Neural progenitor cell (in vitro differentiated cells): ENCODE measurements around the gene SCAPER. TPM values are rescaled to one million over a fixed set of nuclear protein-coding genes. Genes with fewer than 3 reads are reported as not detected.

Experiments
- DNase-seq: peaks from one replicate; pipeline ENCODE4 v3.0.0-alpha.2; 2016; ENCODE audit warnings: low spot score
- H2AFZ ChIP-seq: fragments of 200-600 bp; sonication (generic); replicated peaks from 2 replicates; pipeline ENCODE4 v1.6.1; 2016; ENCODE audit warnings: antibody characterized with exemption
- H3F3A ChIP-seq: fragments of 200-600 bp; sonication (generic); 2 replicates; pipeline ENCODE4 v1.6.1; 2016; ENCODE audit warnings: antibody characterized with exemption, low read depth
- H3K27ac ChIP-seq: fragments of 200-600 bp; sonication (generic); 2 replicates; pipeline ENCODE4 v1.5.1; 2016; ENCODE audit warnings: mild to moderate bottlenecking
- H3K27me3 ChIP-seq: fragments of 200-600 bp; sonication (generic); 2 replicates; pipeline ENCODE4 v1.6.1; 2016; ENCODE audit warnings: mild to moderate bottlenecking, moderate library complexity
- H3K36me3 ChIP-seq: fragments of 200-600 bp; sonication (generic); 2 replicates; pipeline ENCODE4 v1.5.1; 2016
- H3K4me1 ChIP-seq: fragments of 200-600 bp; sonication (generic); 2 replicates; pipeline ENCODE4 v1.6.1; 2016; ENCODE audit warnings: mixed run types
- H3K4me2 ChIP-seq: fragments of 200-600 bp; sonication (generic); 2 replicates; pipeline ENCODE4 v1.6.1; 2016
- H3K4me3 ChIP-seq: fragments of 200-600 bp; sonication (generic); 2 replicates; pipeline ENCODE4 v1.5.1; 2016
- H3K79me2 ChIP-seq: fragments of 200-600 bp; sonication (generic); 2 replicates; pipeline ENCODE4 v1.6.1; 2016; ENCODE audit warnings: low read depth
- H3K9ac ChIP-seq: fragments of 200-600 bp; sonication (generic); 2 replicates; pipeline ENCODE4 v1.6.1; 2016
- H3K9me3 ChIP-seq: fragments of 200-600 bp; sonication (generic); 2 replicates; pipeline ENCODE4 v1.5.1; 2016; ENCODE audit warnings: low read depth
- H4K20me1 ChIP-seq: fragments of 200-600 bp; sonication (generic); 2 replicates; pipeline ENCODE4 v1.6.1; 2016; ENCODE audit warnings: low read depth
- H3K27ac Mint-ChIP-seq: 3 replicates; pipeline ENCODE4 v1.8.0; 2021; ENCODE audit warnings: mixed read lengths
- H3K27me3 Mint-ChIP-seq: 2 replicates; pipeline ENCODE4 v1.8.0; 2022; ENCODE audit warnings: low read depth, mild to moderate bottlenecking, inconsistent platforms, moderate library complexity, mixed read lengths; ENCODE audit not compliant: insufficient read depth
- H3K36me3 Mint-ChIP-seq: 3 replicates; pipeline ENCODE4 v1.8.0; 2021; ENCODE audit warnings: mixed read lengths
- H3K4me1 Mint-ChIP-seq: 3 replicates; pipeline ENCODE4 v1.8.0; 2021; ENCODE audit warnings: mixed read lengths
- H3K4me3 Mint-ChIP-seq: 3 replicates; pipeline ENCODE4 v1.8.0; 2021; ENCODE audit warnings: mild to moderate bottlenecking, moderate library complexity, mixed read lengths
- H3K9me3 Mint-ChIP-seq: 3 replicates; pipeline ENCODE4 v1.8.0; 2020; ENCODE audit warnings: mixed read lengths
- EZH2 ChIP-seq: fragments of 200-600 bp; sonication (generic); IDR thresholded peaks from 2 replicates; pipeline ENCODE4 v1.6.1; 2017; ENCODE audit warnings: antibody characterized with exemption, mild to moderate bottlenecking, moderate library complexity
- EZH2phosphoT487 ChIP-seq: fragments of 200-600 bp; sonication (generic); IDR thresholded peaks from 2 replicates; pipeline ENCODE4 v1.6.1; 2017; ENCODE audit warnings: antibody characterized with exemption
- total RNA-seq: library from RNA; depleted of rRNA; stranded (reverse); fragments of >200 nt; gene quantifications from 2 replicates; pipeline ENCODE4 v1.2.3, GENCODE V29; 2015; ENCODE audit warnings: low replicate concordance
- TF ChIP-seq, protein P1 (sequence below): fragments of 200-600 bp; sonication (generic); IDR thresholded peaks from 2 replicates; pipeline ENCODE4 v1.5.1; 2017; ENCODE audit warnings: antibody characterized with exemption, mild to moderate bottlenecking

The SCAPER gene
- total RNA-seq, 1 donor from 2014 or later: 20.4 TPM

- Histone ChIP-seq H3F3A (peaks cover 6% of the 10 kb centered on the region), H3K9me3 (no peaks in the 10 kb centered on the region), H3K36me3 (no peaks in the 10 kb centered on the region), H3K79me2 (no peaks in the 10 kb centered on the region), H3K27ac (no peak overlapping the region), H3K4me3 (no peak overlapping the region), H3K4me2 (no peak overlapping the region), H4K20me1 (no peaks in the 10 kb centered on the region), H2AFZ (no peak overlapping the region), H3K9ac (no peak overlapping the region), H3K4me1 (peaks cover 7% of the 10 kb centered on the region), H3K27me3 (no peaks in the 10 kb centered on the region)
- DNase-seq: no peak
- Mint-ChIP-seq H3K4me3 (no peak overlapping the region), H3K36me3 (no peaks in the 10 kb centered on the region), H3K27ac (no peak overlapping the region), H3K4me1 (no peaks in the 10 kb centered on the region), H3K27me3 (no peaks in the 10 kb centered on the region), H3K9me3 (no peaks in the 10 kb centered on the region)
- TF ChIP-seq, protein P1, sequence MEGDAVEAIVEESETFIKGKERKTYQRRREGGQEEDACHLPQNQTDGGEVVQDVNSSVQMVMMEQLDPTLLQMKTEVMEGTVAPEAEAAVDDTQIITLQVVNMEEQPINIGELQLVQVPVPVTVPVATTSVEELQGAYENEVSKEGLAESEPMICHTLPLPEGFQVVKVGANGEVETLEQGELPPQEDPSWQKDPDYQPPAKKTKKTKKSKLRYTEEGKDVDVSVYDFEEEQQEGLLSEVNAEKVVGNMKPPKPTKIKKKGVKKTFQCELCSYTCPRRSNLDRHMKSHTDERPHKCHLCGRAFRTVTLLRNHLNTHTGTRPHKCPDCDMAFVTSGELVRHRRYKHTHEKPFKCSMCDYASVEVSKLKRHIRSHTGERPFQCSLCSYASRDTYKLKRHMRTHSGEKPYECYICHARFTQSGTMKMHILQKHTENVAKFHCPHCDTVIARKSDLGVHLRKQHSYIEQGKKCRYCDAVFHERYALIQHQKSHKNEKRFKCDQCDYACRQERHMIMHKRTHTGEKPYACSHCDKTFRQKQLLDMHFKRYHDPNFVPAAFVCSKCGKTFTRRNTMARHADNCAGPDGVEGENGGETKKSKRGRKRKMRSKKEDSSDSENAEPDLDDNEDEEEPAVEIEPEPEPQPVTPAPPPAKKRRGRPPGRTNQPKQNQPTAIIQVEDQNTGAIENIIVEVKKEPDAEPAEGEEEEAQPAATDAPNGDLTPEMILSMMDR: no peak
- TF ChIP-seq EZH2 (no peak), EZH2phosphoT487 (no peak)
Measured at GRCh38 chr15:76501726-76502125, 403.4 kb downstream of the SCAPER start.

DNA sequence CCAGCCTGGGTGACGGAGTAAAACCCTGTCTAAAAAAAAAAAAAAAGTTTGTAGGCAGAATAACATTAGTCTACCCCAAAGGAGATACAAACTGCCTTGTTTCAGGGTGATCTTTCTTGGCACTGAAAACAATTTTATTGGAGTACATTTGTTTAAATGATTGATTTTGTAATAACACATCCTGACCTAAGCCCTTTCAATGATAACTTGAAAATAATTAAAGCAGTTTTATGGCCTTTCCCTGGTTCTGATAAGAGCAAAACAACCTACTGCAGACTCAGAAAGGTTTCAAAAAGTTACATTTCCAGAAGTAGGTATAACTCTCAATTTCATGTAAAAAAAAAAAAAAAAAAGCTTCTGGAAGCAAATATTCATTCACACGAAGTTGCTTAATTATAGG lies 404.1 kb downstream of the SCAPER start:
- no peak for DNase-seq
- H3K4me3 ChIP-seq: no peak overlapping the region
- no peak overlapping the region for H3K27ac ChIP-seq
- Mint-ChIP-seq H3K4me1 (no peaks in the 10 kb centered on the region), H3K4me3 (no peak overlapping the region), H3K36me3 (no peaks in the 10 kb centered on the region), H3K27ac (no peak overlapping the region), H3K9me3 (no peaks in the 10 kb centered on the region), H3K27me3 (no peaks in the 10 kb centered on the region)
- H3K9me3 ChIP-seq: no peaks in the 10 kb centered on the region
- no peaks in the 10 kb centered on the region for H3K79me2 ChIP-seq
- H3F3A ChIP-seq: peaks cover 6% of the 10 kb centered on the region
- no peak overlapping the region for H2AFZ ChIP-seq
- H3K9ac ChIP-seq: no peak overlapping the region
- no peak for TF ChIP-seq EZH2phosphoT487
- TF ChIP-seq, protein P1: no peak
- H3K4me2 ChIP-seq: no peak overlapping the region
- no peaks in the 10 kb centered on the region for H3K27me3 ChIP-seq
- no peaks in the 10 kb centered on the region for H4K20me1 ChIP-seq
- H3K4me1 ChIP-seq: peaks cover 14% of the 10 kb centered on the region
- H3K36me3 ChIP-seq: no peaks in the 10 kb centered on the region

DNA sequence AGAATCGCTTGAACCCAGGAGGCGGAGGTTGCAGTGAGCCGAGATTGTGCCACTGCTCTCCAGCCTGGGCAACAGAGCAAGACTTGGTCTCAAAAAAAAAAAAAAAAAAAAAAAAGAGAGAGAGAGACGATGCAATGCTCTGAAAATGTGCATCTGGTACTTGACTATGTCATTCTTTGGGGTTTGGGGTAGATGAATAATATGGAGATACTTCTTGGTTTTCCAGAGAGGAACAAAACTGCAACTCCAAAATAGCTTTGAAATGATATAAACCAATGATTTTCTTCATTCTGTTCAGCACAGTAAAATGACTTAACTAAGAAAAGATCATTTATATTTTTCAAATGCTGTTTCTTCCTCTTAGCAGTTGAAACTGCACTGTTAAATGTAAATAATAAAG lies 409.7 kb downstream of the SCAPER start:
- no peaks in the 10 kb centered on the region for H3K27me3 ChIP-seq
- H3K36me3 Mint-ChIP-seq: no peaks in the 10 kb centered on the region
- H3K4me2 ChIP-seq: no peak overlapping the region
- H3K36me3 ChIP-seq: no peaks in the 10 kb centered on the region
- H3K4me3 Mint-ChIP-seq: no peak overlapping the region
- H3K27ac ChIP-seq: no peak overlapping the region
- H3K9me3 ChIP-seq: no peaks in the 10 kb centered on the region
- H3K27me3 Mint-ChIP-seq: no peaks in the 10 kb centered on the region
- no peak overlapping the region for H3K27ac Mint-ChIP-seq
- H3K4me1 ChIP-seq: peaks cover 16% of the 10 kb centered on the region
- DNase-seq: no peak
- H2AFZ ChIP-seq: no peak overlapping the region
- no peaks in the 10 kb centered on the region for H3K79me2 ChIP-seq
- H3K9ac ChIP-seq: no peak overlapping the region
- TF ChIP-seq EZH2: no peak
- no peak for TF ChIP-seq EZH2phosphoT487
- TF ChIP-seq, protein P1: no peak
- H3K4me3 ChIP-seq: no peak overlapping the region
- H3F3A ChIP-seq: no peaks in the 10 kb centered on the region
- no peaks in the 10 kb centered on the region for H3K9me3 Mint-ChIP-seq
- H3K4me1 Mint-ChIP-seq: no peaks in the 10 kb centered on the region
- H4K20me1 ChIP-seq: no peaks in the 10 kb centered on the region

DNA sequence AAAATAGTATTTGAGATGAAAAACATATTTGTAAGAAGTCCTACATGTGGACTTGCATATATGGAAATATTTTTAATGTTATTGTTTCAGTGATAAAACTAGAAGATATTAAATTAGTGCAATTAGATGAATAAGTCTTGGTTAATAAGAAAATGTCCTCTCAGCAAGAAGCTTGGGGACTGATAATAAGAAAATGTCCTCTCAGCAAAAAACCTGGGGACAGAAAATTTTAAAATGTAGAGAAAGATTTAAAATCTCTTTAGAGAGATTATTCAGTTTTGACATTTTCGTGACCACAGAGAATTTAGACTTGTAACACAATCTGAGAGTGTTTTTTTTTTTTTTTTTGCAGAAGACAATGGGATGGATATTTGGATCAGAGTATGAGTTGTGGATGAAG lies 412.6 kb downstream of the SCAPER start:
- TF ChIP-seq EZH2 (no peak), EZH2phosphoT487 (no peak)
- TF ChIP-seq, protein P1: no peak
- Histone ChIP-seq H3K9ac (no peak overlapping the region), H3K9me3 (no peaks in the 10 kb centered on the region), H3F3A (no peaks in the 10 kb centered on the region), H4K20me1 (no peaks in the 10 kb centered on the region), H3K27me3 (no peaks in the 10 kb centered on the region), H2AFZ (no peak overlapping the region), H3K27ac (no peak overlapping the region), H3K4me3 (no peak overlapping the region), H3K4me1 (peaks cover 16% of the 10 kb centered on the region), H3K36me3 (no peaks in the 10 kb centered on the region), H3K4me2 (no peak overlapping the region), H3K79me2 (no peaks in the 10 kb centered on the region)
- Mint-ChIP-seq H3K4me1 (no peaks in the 10 kb centered on the region), H3K27ac (no peak overlapping the region), H3K4me3 (no peak overlapping the region), H3K27me3 (no peaks in the 10 kb centered on the region), H3K36me3 (no peaks in the 10 kb centered on the region), H3K9me3 (no peaks in the 10 kb centered on the region)
- DNase-seq: no peak
